Stimulated activated CD4-positive, alpha-beta T cell treated with anti-CD3 and anti-CD28 coated beads, Interleukin-15, amount 100 ng/mL, for 48 hours (primary cell): Measurements from ENCODE around the gene NUP62.
A peak's percentile ranks its signal among the peaks of the same experiment; 100 is the strongest.

Source experiments
- DNase-seq, 2 donors: peaks; one replicate each; pipeline ENCODE4 v3.0.0-alpha.2; 2020; ENCODE audit warnings: low read depth in 2 of 2

NUP62 gene

GRCh38 chr19:49866933-49867782 lies 62.1 kb downstream of the NUP62 start, which contains the start of gene PNKP:
PNKP (minus strand) TSS chr19:49867576; CDS start chr19:49867204, 372 bp downstream.
- peak; percentile 87 to 88 for DNase-seq

GRCh38 chr19:49864890-49865289 lies 64.4 kb downstream of the NUP62 start:
- DNase-seq: no peak

GRCh38 chr19:49863935-49864320 lies 65.4 kb downstream of the NUP62 start:
- DNase-seq: no peak

- DNase-seq: no peak
These were observed 65.9 kb downstream of the NUP62 start for GRCh38 chr19:49863254-49863934.

GRCh38 chr19:49862391-49863253 lies 66.7 kb downstream of the NUP62 start:
- no peak for DNase-seq

GRCh38 chr19:49861541-49862378 lies 67.5 kb downstream of the NUP62 start:
- DNase-seq: no peak

GRCh38 chr19:49861107-49861506 lies 68.2 kb downstream of the NUP62 start:
- no peak for DNase-seq

GRCh38 chr19:49860336-49861102 lies 68.8 kb downstream of the NUP62 start:
- DNase-seq: no peak

- DNase-seq: no peak
These were observed 69.5 kb downstream of the NUP62 start for GRCh38 chr19:49859682-49860335.

GRCh38 chr19:49858088-49858985 lies 71.0 kb downstream of the NUP62 start:
- DNase-seq: no peak

GRCh38 chr19:49857838-49858087 lies 71.5 kb downstream of the NUP62 start:
- DNase-seq: no peak

GRCh38 chr19:49857061-49857837 lies 72.1 kb downstream of the NUP62 start:
- DNase-seq: no peak
